ENCODE results near the gene HPD.
"Not testable (repeated sequence)": the region's sequence is repeated elsewhere in the genome, so short reads cannot be mapped to it uniquely, and the experiment has no call there.

The HPD gene

DNA sequence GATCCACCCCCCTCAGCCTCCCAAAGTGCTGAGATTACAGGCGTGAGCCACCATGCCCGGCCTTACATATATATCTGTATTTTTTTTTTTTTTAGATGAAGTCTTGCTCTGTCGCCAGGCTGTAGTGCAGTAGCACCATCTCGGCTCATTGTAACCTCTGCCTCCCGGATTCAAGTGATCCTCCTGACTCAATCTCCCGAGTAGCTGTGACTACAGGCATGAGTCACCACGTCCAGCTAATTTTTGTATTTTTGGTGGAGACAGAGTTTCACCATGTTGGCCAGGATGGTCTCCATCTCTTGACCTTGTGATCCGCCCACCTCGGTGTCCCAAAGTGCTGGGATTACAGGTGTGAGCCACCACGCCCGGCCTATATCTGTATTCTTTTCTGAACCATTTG, 26.5 kb upstream of the HPD start:
- H3K4me1 ChIP-seq (ENCODE audit: control extremely low read depth in 1 of 4, control insufficient read depth in 4 of 4, insufficient read depth in 4 of 4, low read length in 3 of 4), result peaks cover 3 to 21% (median 12%) of the 10 kb centered on the region in 4 experiments
- H3K36me3 ChIP-seq (ENCODE audit: control insufficient read depth in 4 of 4, insufficient read depth in 4 of 4, low read length in 3 of 4); H3K27ac ChIP-seq (ENCODE audit: insufficient read depth in 1 of 2, low read depth in 1 of 2, low read length in 2 of 2, poor library complexity in 1 of 2, severe bottlenecking in 2 of 2); POLR2A ChIA-PET; H3K4me3 ChIP-seq (ENCODE audit: control insufficient read depth in 1 of 7, extremely low read depth in 1 of 7, insufficient read depth in 4 of 7, low read depth in 2 of 7, low read length in 6 of 7); CTCF ChIA-PET; H3K27me3 ChIP-seq (replicated peaks in 2 of 5; ENCODE audit: control insufficient read depth in 4 of 5, insufficient read depth in 5 of 5, low read length in 4 of 5); DNase-seq; H3K9me3 ChIP-seq (ENCODE audit: control extremely low read depth in 1 of 5, control insufficient read depth in 4 of 5, insufficient read depth in 2 of 5, low read depth in 1 of 5, low read length in 4 of 5): not testable (repeated sequence)
- WGBS (ENCODE audit: insufficient coverage), result 96% methylated on average over 3 of the region's 11 CpGs

DNA sequence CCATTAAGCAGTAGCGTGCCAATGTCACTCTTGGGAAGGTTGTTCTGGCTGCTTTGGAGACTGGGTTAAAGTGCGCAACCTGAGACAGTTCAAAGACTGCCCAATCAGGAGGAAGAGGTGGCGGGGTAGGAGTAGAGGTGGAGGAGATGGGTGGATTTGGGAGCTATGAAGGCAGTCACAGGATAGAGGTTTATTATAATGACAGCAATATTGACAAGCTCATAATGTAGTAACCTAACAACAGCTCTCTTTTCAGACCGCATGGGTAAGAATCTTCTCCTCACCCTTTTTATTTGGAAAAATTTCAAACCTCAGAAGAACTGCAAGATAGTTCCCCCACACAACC, 24.6 kb upstream of the HPD start:
- POLR2A ChIA-PET, result no interaction called here
- CTCF ChIA-PET, result interaction anchor here (0.6 kb wide), 1 partner anchor 106 kb away, joined by 3 read pairs; no protein-coding TSS in a partner anchor
- Histone ChIP-seq H3K9me3 (ENCODE audit: control extremely low read depth in 1 of 5, control insufficient read depth in 4 of 5, insufficient read depth in 2 of 5, low read depth in 1 of 5, low read length in 4 of 5) (no peaks in the 10 kb centered on the region), H3K4me3 (ENCODE audit: control insufficient read depth in 1 of 7, extremely low read depth in 1 of 7, insufficient read depth in 4 of 7, low read depth in 2 of 7, low read length in 6 of 7) (no peak overlapping the region), H3K36me3 (ENCODE audit: control insufficient read depth in 4 of 4, insufficient read depth in 4 of 4, low read length in 3 of 4) (no peaks in the 10 kb centered on the region), H3K4me1 (ENCODE audit: control extremely low read depth in 1 of 4, control insufficient read depth in 4 of 4, insufficient read depth in 4 of 4, low read length in 3 of 4) (peaks cover 0 to 6% (median 2%) of the 10 kb centered on the region in 4 experiments), H3K27me3 (replicated peaks in 2 of 5; ENCODE audit: control insufficient read depth in 4 of 5, insufficient read depth in 5 of 5, low read length in 4 of 5) (peaks cover 0 to 2% (median 0%) of the 10 kb centered on the region in 5 experiments), H3K27ac (ENCODE audit: insufficient read depth in 1 of 2, low read depth in 1 of 2, low read length in 2 of 2, poor library complexity in 1 of 2, severe bottlenecking in 2 of 2) (no peak overlapping the region)
- 93% methylated on average over 4 of the region's 4 CpGs for WGBS (ENCODE audit: insufficient coverage)
- DNase-seq, result no peak

DNA sequence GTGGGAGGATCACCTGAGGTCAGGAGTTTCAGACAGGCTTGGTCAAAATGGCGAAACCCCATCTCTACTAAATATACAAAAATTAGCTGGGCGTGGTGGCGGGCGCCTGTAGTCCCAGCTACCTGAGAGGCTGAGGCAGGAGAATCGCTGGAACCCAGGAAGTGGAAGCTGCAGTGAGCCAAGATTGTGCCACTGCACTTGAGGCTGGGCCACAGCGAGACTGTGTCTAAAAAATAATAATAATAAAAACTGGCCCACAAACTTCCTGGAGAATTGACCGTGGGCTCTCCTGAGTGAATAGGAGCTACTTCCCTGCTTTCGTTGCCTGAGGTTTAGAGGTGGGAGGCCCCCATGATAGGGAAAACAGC, 17.4 kb upstream of the HPD start:
- POLR2A ChIA-PET; H3K36me3 ChIP-seq (ENCODE audit: control insufficient read depth in 4 of 4, insufficient read depth in 4 of 4, low read length in 3 of 4); H3K9me3 ChIP-seq (ENCODE audit: control extremely low read depth in 1 of 5, control insufficient read depth in 4 of 5, insufficient read depth in 2 of 5, low read depth in 1 of 5, low read length in 4 of 5); DNase-seq; H3K4me3 ChIP-seq (ENCODE audit: control insufficient read depth in 1 of 7, extremely low read depth in 1 of 7, insufficient read depth in 4 of 7, low read depth in 2 of 7, low read length in 6 of 7); H3K27ac ChIP-seq (ENCODE audit: insufficient read depth in 1 of 2, low read depth in 1 of 2, low read length in 2 of 2, poor library complexity in 1 of 2, severe bottlenecking in 2 of 2); H3K27me3 ChIP-seq (replicated peaks in 2 of 5; ENCODE audit: control insufficient read depth in 4 of 5, insufficient read depth in 5 of 5, low read length in 4 of 5): not testable (repeated sequence)
- WGBS (ENCODE audit: insufficient coverage), result 85% methylated on average over 6 of the region's 8 CpGs
- CTCF ChIA-PET, result interaction anchor here (1.8 kb wide), 1 partner anchor 12 kb away, joined by 4 read pairs; no protein-coding TSS in a partner anchor
- H3K4me1 ChIP-seq (ENCODE audit: control extremely low read depth in 1 of 4, control insufficient read depth in 4 of 4, insufficient read depth in 4 of 4, low read length in 3 of 4), result peaks cover 0 to 14% (median 0%) of the 10 kb centered on the region in 4 experiments

DNA sequence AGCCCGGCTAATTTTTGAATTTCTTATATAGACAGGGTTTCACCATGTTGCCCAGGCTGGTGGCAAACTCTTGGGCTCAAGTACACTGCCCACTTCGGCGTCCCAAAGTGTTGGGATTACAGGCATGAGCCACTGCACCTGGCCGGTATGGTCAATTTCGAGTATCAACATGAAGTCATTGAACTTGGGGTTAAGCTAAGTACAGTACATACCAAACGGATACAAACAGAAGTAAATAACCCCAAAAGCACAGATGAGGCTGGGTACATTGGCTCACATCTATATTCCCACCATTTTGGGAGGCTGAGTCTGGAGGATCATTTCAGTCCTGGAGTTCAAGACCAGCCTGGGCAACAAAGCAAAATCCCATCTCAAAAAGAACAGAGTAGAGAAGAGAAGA, 16.9 kb upstream of the HPD start:
- H3K27me3 ChIP-seq (replicated peaks in 2 of 5; ENCODE audit: control insufficient read depth in 4 of 5, insufficient read depth in 5 of 5, low read length in 4 of 5), result no peaks in the 10 kb centered on the region
- H3K4me3 ChIP-seq (ENCODE audit: control insufficient read depth in 1 of 7, extremely low read depth in 1 of 7, insufficient read depth in 4 of 7, low read depth in 2 of 7, low read length in 6 of 7), result no peak overlapping the region
- H3K4me1 ChIP-seq (ENCODE audit: control extremely low read depth in 1 of 4, control insufficient read depth in 4 of 4, insufficient read depth in 4 of 4, low read length in 3 of 4), result peaks cover 0 to 14% (median 0%) of the 10 kb centered on the region in 4 experiments
- H3K36me3 ChIP-seq (ENCODE audit: control insufficient read depth in 4 of 4, insufficient read depth in 4 of 4, low read length in 3 of 4), result no peaks in the 10 kb centered on the region
- 100% methylated on average over 5 of the region's 6 CpGs for WGBS (ENCODE audit: insufficient coverage)
- DNase-seq, result no peak
- no peak overlapping the region for H3K27ac ChIP-seq (ENCODE audit: insufficient read depth in 1 of 2, low read depth in 1 of 2, low read length in 2 of 2, poor library complexity in 1 of 2, severe bottlenecking in 2 of 2)
- ChIA-PET CTCF (interaction anchor here (1.8 kb wide), 1 partner anchor 12 kb away, joined by 4 read pairs; no protein-coding TSS in a partner anchor), POLR2A (interaction anchor here (0.7 kb wide), 2 partner anchors 14 to 47 kb away, joined by 3 to 4 read pairs; no protein-coding TSS in a partner anchor)
- no peaks in the 10 kb centered on the region for H3K9me3 ChIP-seq (ENCODE audit: control extremely low read depth in 1 of 5, control insufficient read depth in 4 of 5, insufficient read depth in 2 of 5, low read depth in 1 of 5, low read length in 4 of 5)

DNA sequence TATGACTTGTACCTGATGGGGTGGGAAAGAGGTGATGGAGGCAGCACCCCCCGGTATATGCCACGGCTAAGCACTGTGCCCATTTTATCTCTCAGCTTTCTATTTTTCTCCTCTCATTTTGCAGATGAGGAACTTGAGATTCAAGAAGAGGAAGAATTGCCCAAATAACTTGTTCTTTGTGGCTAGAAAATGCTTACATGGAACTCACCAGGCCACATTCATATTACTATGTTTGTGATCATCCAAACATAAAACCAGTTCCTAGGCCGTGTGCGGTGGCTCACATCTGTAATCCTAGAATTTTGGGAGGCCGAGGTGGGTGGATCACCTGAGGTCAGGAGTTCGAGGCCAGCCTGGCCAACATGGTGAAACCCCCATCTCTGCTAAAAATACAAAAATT, 15.4 kb upstream of the HPD start:
- Histone ChIP-seq H3K4me3 (ENCODE audit: control insufficient read depth in 1 of 7, extremely low read depth in 1 of 7, insufficient read depth in 4 of 7, low read depth in 2 of 7, low read length in 6 of 7) (no peak overlapping the region), H3K9me3 (ENCODE audit: control extremely low read depth in 1 of 5, control insufficient read depth in 4 of 5, insufficient read depth in 2 of 5, low read depth in 1 of 5, low read length in 4 of 5) (no peaks in the 10 kb centered on the region), H3K27ac (ENCODE audit: insufficient read depth in 1 of 2, low read depth in 1 of 2, low read length in 2 of 2, poor library complexity in 1 of 2, severe bottlenecking in 2 of 2) (no peak overlapping the region), H3K27me3 (replicated peaks in 2 of 5; ENCODE audit: control insufficient read depth in 4 of 5, insufficient read depth in 5 of 5, low read length in 4 of 5) (no peaks in the 10 kb centered on the region), H3K4me1 (ENCODE audit: control extremely low read depth in 1 of 4, control insufficient read depth in 4 of 4, insufficient read depth in 4 of 4, low read length in 3 of 4) (peaks cover 0 to 14% (median 0%) of the 10 kb centered on the region in 4 experiments), H3K36me3 (ENCODE audit: control insufficient read depth in 4 of 4, insufficient read depth in 4 of 4, low read length in 3 of 4) (no peaks in the 10 kb centered on the region)
- no peak for DNase-seq
- WGBS (ENCODE audit: insufficient coverage), result 79% methylated on average over 2 of the region's 6 CpGs
- CTCF ChIA-PET, result interaction anchor here (1.2 to 2.3 kb wide), 2 partner anchors 14 to 299 kb away, joined by 3 to 5 read pairs; partner anchors contain the start of gene PSMD9
- POLR2A ChIA-PET, result no interaction called here

DNA sequence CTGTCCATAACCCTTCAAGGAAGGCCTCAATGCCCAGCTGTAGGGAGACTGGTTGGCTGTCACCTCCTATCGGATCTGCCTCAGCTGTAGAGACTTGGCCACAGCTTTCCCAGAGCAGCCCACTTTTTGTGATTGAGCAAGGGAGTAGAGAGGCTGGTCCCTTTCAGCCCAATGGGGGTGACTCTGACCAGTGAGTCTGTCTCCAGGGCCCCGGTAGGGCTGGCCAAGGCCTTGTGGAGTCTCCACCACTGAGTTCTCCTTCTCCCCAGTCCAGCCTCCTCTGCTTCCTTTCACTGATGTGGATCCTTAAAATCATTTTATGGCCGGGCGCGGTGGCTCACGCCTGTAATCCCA, 14.5 kb upstream of the HPD start:
- 100% methylated on average over 6 of the region's 6 CpGs for WGBS (ENCODE audit: insufficient coverage)
- POLR2A ChIA-PET, result no interaction called here
- Histone ChIP-seq H3K27me3 (replicated peaks in 2 of 5; ENCODE audit: control insufficient read depth in 4 of 5, insufficient read depth in 5 of 5, low read length in 4 of 5) (no peaks in the 10 kb centered on the region), H3K4me1 (ENCODE audit: control extremely low read depth in 1 of 4, control insufficient read depth in 4 of 4, insufficient read depth in 4 of 4, low read length in 3 of 4) (peaks cover 0 to 14% (median 0%) of the 10 kb centered on the region in 4 experiments), H3K27ac (ENCODE audit: insufficient read depth in 1 of 2, low read depth in 1 of 2, low read length in 2 of 2, poor library complexity in 1 of 2, severe bottlenecking in 2 of 2) (no peak overlapping the region), H3K4me3 (ENCODE audit: control insufficient read depth in 1 of 7, extremely low read depth in 1 of 7, insufficient read depth in 4 of 7, low read depth in 2 of 7, low read length in 6 of 7) (no peak overlapping the region), H3K36me3 (ENCODE audit: control insufficient read depth in 4 of 4, insufficient read depth in 4 of 4, low read length in 3 of 4) (no peaks in the 10 kb centered on the region), H3K9me3 (ENCODE audit: control extremely low read depth in 1 of 5, control insufficient read depth in 4 of 5, insufficient read depth in 2 of 5, low read depth in 1 of 5, low read length in 4 of 5) (no peaks in the 10 kb centered on the region)
- CTCF ChIA-PET, result interaction anchor here (2.3 kb wide), 1 partner anchor 15 kb away, joined by 5 read pairs; the partner anchor contains the start of gene PSMD9
- no peak for DNase-seq

DNA sequence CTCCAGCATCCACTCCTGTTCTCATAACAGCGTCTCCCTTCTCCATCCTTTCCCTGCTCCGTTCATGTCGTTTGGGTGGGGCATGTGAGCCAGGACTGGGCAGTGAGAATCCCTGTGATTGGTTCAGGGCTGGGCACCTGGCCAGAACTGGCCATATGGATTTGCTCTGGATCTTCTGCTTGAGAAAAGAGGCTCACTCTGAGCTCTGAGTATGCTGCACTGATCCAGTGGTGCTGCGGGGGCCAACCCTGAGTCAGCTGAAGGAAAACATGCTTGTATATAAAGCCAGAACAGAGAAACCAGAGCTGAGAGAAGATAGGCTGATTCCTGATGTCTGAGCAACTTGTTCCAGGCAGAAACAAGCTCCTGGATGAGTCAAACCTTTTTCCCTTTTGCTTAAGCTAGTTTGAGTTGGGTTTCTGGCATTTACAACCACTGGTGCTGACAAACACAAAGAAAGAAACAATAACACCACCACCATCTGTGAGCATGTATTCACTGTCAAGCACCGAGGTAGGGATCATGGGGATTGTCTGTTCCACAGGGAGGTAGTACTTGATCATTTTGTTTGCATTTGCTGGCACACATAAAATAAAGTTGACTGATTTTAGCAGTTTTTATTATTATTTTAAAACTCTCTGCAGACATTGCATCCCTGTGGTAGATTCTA, 14.0 kb upstream of the HPD start:
- Histone ChIP-seq H3K36me3 (ENCODE audit: control insufficient read depth in 4 of 4, insufficient read depth in 4 of 4, low read length in 3 of 4) (no peaks in the 10 kb centered on the region), H3K9me3 (ENCODE audit: control extremely low read depth in 1 of 5, control insufficient read depth in 4 of 5, insufficient read depth in 2 of 5, low read depth in 1 of 5, low read length in 4 of 5) (no peaks in the 10 kb centered on the region), H3K4me3 (ENCODE audit: control insufficient read depth in 1 of 7, extremely low read depth in 1 of 7, insufficient read depth in 4 of 7, low read depth in 2 of 7, low read length in 6 of 7) (no peak overlapping the region), H3K4me1 (ENCODE audit: control extremely low read depth in 1 of 4, control insufficient read depth in 4 of 4, insufficient read depth in 4 of 4, low read length in 3 of 4) (peaks cover 0 to 14% (median 0%) of the 10 kb centered on the region in 4 experiments), H3K27ac (ENCODE audit: insufficient read depth in 1 of 2, low read depth in 1 of 2, low read length in 2 of 2, poor library complexity in 1 of 2, severe bottlenecking in 2 of 2) (no peak overlapping the region), H3K27me3 (replicated peaks in 2 of 5; ENCODE audit: control insufficient read depth in 4 of 5, insufficient read depth in 5 of 5, low read length in 4 of 5) (no peaks in the 10 kb centered on the region)
- ChIA-PET POLR2A (no interaction called here), CTCF (interaction anchor here (2.3 kb wide), 1 partner anchor 15 kb away, joined by 5 read pairs; the partner anchor contains the start of gene PSMD9)
- 73% methylated on average over 4 of the region's 5 CpGs for WGBS (ENCODE audit: insufficient coverage)
- no peak for DNase-seq
